Activated CD4-positive, CD25-positive, alpha-beta regulatory T cell treated with anti-CD3 and anti-CD28 coated beads, Interleukin-2, amount 50 U/mL, for 24 hours (primary cell): ENCODE data around the gene C3orf33.

ENCODE experiments used
- ATAC-seq, 2 donors: fragments of 150-1000 bp; cut with Tn5 transposase; one replicate each; pipeline ENCODE4 v1.10.0; 2021; ENCODE audit warnings: mild to moderate bottlenecking in 1 of 2, moderate library complexity in 1 of 2

The C3orf33 gene

GRCh38 chr3:155741603-155742002 lies 64.5 kb downstream of the C3orf33 start:
- no peak for ATAC-seq

- no peak for ATAC-seq
These were observed 65.0 kb downstream of the C3orf33 start for GRCh38 chr3:155741101-155741500.

GRCh38 chr3:155739154-155739553 lies 66.9 kb downstream of the C3orf33 start:
- no peak for ATAC-seq

GRCh38 chr3:155738580-155739076 lies 67.5 kb downstream of the C3orf33 start:
- ATAC-seq, result no peak

GRCh38 chr3:155737844-155738460 lies 68.1 kb downstream of the C3orf33 start:
- ATAC-seq, result no peak

- no peak for ATAC-seq
These were observed 69.7 kb downstream of the C3orf33 start for GRCh38 chr3:155736381-155736780.

- ATAC-seq, result no peak
These were observed 75.2 kb downstream of the C3orf33 start for GRCh38 chr3:155730843-155731242.

GRCh38 chr3:155727836-155728235 lies 78.2 kb downstream of the C3orf33 start:
- ATAC-seq, result no peak

- ATAC-seq, result no peak
These were observed 91.8 kb downstream of the C3orf33 start for GRCh38 chr3:155714295-155714718.
